Breast epithelium (tissue), 4 donors: Measurements from ENCODE around the gene CSNK1A1L. TPM values are rescaled to one million over a fixed set of nuclear protein-coding genes. Genes with fewer than 3 reads are reported as not detected.
"Not testable (repeated sequence)": the region's sequence is repeated elsewhere in the genome, so short reads cannot be mapped to it uniquely, and the experiment has no call there.

ENCODE experiments used
- DNase-seq, 2 donors: peaks; one replicate each; pipeline ENCODE4 v3.0.0-alpha.2; 2019; ENCODE audit warnings: low spot score in 2 of 2
- H3K27ac ChIP-seq, 2 donors: fragments of 200-600 bp; sonication (generic) in 1 of 2; one replicate each; pipeline ENCODE4 v1.5.1; 2016 to 2019; ENCODE audit warnings: mild to moderate bottlenecking in 1 of 2
- H3K27me3 ChIP-seq, 2 donors: fragments of 200-600 bp; sonication (generic) in 1 of 2; one replicate each; pipeline versions ENCODE4 v1.5.1 to v1.6.0; 2017 to 2019; ENCODE audit warnings: control low read depth in 1 of 2, mild to moderate bottlenecking in 1 of 2
- H3K36me3 ChIP-seq: fragments of 200-600 bp; one replicate; pipeline ENCODE4 v1.5.1; 2019
- H3K4me1 ChIP-seq, 2 donors: fragments of 200-600 bp; sonication (generic); one replicate each; pipeline ENCODE4 v1.5.1; 2016 to 2019; ENCODE audit warnings: control low read depth in 1 of 2
- H3K4me3 ChIP-seq, 3 donors: fragments of 200-600 bp; sonication (generic); 1 replicate in 2 of 3; 2 replicates in 1 of 3; pipeline ENCODE4 v1.5.1; 2016 to 2019; ENCODE audit warnings: mild to moderate bottlenecking in 3 of 3, moderate library complexity in 2 of 3
- H3K9me3 ChIP-seq, 2 donors: fragments of 200-600 bp; sonication (generic) in 1 of 2; one replicate each; pipeline ENCODE4 v1.5.1; 2016 to 2019; ENCODE audit warnings: control low read depth in 1 of 2
- POLR2A ChIP-seq: fragments of 450-650 bp; IDR thresholded peaks from one replicate; pipeline ENCODE4 v1.6.1; 2016; ENCODE audit warnings: antibody characterized with exemption, mild to moderate bottlenecking, moderate library complexity
- POLR2AphosphoS5 ChIP-seq, 3 donors: sonication (generic); formaldehyde crosslinking; IDR thresholded peaks; one replicate each; pipeline ENCODE4 v1.6.1; 2017; ENCODE audit warnings: antibody characterized with exemption in 3 of 3
- intact Hi-C: fragments of 100-400 bp; cut with DNase I; formaldehyde crosslinking; loops from one replicate; pipeline ENCODE4 v1.15.1; 2023; ENCODE audit warnings: low total_unique reads
- total RNA-seq, 3 donors: library from RNA; depleted of rRNA; stranded (reverse); fragments of >200 nt; gene quantifications; one replicate each; pipeline ENCODE4 v1.1.0, GENCODE V29; 2016
- TF ChIP-seq, protein P1 (sequence below), 3 donors: fragments of 450-650 bp; IDR thresholded peaks; one replicate each; pipeline ENCODE4 v1.5.1; 2016 to 2017; ENCODE audit warnings: antibody characterized with exemption in 3 of 3, mild to moderate bottlenecking in 3 of 3, moderate library complexity in 3 of 3

CSNK1A1L gene
- total RNA-seq, 3 donors from 2014 or later: not detected

DNA sequence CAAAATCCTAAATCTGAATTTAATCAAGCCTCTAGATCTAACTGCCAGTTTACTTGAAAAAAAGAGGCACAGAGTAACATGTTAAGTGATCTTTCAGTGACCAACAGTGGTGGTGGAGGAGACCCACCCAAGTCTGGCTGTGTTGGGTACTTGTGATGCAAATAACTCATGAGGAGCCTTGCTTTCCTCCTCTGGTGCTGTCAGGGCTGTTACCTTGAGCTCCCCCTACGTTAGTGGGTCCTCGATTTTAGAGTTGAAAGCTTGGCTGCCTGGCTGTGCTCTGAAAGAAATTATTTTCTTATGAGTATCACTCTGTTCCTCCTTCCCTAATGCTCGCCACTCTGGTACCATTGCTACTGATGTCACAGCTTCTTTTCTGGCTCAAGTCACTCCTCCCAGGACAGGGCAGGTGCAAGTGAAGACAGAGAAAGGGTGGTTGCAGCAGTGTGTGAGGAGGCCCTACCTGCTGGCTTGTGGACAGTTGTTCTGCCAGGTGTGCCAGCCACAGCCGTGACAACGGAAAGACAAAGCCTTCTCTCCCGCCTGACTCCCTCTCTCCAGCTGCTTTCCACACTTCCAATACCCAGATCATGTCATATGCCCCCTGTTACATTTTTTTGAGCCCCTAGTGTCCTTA is 39.5 kb downstream of the CSNK1A1L start:
- intact Hi-C loops: no loop called here
- no peaks in the 10 kb centered on the region for H3K36me3 ChIP-seq
- H3K27me3 ChIP-seq: no peaks in the 10 kb centered on the region
- no peaks in the 10 kb centered on the region for H3K4me1 ChIP-seq
- DNase-seq: no peak
- no peaks in the 10 kb centered on the region for H3K9me3 ChIP-seq
- no peak overlapping the region for H3K27ac ChIP-seq
- TF ChIP-seq, protein P1, sequence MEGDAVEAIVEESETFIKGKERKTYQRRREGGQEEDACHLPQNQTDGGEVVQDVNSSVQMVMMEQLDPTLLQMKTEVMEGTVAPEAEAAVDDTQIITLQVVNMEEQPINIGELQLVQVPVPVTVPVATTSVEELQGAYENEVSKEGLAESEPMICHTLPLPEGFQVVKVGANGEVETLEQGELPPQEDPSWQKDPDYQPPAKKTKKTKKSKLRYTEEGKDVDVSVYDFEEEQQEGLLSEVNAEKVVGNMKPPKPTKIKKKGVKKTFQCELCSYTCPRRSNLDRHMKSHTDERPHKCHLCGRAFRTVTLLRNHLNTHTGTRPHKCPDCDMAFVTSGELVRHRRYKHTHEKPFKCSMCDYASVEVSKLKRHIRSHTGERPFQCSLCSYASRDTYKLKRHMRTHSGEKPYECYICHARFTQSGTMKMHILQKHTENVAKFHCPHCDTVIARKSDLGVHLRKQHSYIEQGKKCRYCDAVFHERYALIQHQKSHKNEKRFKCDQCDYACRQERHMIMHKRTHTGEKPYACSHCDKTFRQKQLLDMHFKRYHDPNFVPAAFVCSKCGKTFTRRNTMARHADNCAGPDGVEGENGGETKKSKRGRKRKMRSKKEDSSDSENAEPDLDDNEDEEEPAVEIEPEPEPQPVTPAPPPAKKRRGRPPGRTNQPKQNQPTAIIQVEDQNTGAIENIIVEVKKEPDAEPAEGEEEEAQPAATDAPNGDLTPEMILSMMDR (IDR thresholded peaks at IDR 0.05): no peak
- TF ChIP-seq POLR2A (no peak), POLR2AphosphoS5 (IDR thresholded peaks at IDR 0.05) (no peak)
- H3K4me3 ChIP-seq: no peak overlapping the region

DNA sequence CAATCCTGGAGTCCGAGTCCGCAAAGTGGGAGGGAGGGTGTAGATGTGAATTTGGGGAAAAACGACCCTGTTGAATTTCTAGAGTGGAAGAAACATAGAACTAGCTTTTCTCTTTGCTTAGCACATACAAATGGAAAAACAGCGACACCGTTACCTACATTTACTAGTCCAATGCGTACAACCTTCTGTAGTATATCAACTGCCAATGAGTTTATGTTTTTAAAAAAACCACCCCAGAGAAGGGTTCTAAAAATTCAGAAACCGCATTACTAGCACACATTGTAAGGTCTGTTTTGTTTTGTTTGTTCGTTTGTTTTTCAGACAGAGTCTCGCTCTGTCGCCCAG is 45.6 kb downstream of the CSNK1A1L start:
- Histone ChIP-seq H3K27me3 (no peaks in the 10 kb centered on the region), H3K4me3 (peak overlapping the region; percentile 68 to 100 (median 86)), H3K36me3 (no peaks in the 10 kb centered on the region), H3K27ac (peak overlapping the region; percentile 90 to 99), H3K9me3 (no peaks in the 10 kb centered on the region), H3K4me1 (no peaks in the 10 kb centered on the region)
- DNase-seq: no peak
- TF ChIP-seq, protein P1 (IDR thresholded peaks at IDR 0.05): no peak
- TF ChIP-seq POLR2A (no peak), POLR2AphosphoS5 (IDR thresholded peaks at IDR 0.05) (no peak)
- intact Hi-C loops: no loop called here

GRCh38 chr13:37058910-37059847 is 46.3 kb downstream of the CSNK1A1L start, which contains the start of gene SUPT20H:
Gene SUPT20H, minus strand, starts transcription at chr13:37059688. Its CDS starts 8,198 bp downstream, at chr13:37051490.
- Histone ChIP-seq H3K36me3 (no peaks in the 10 kb centered on the region), H3K27ac (peak within 1 kb of the TSS; percentile 90 to 99), H3K9me3 (no peaks in the 10 kb centered on the region), H3K4me1 (no peaks in the 10 kb centered on the region), H3K4me3 (peak within 1 kb of the TSS; percentile 68 to 100 (median 86)), H3K27me3 (no peaks in the 10 kb centered on the region)
- peak; percentile 88 to 93 for DNase-seq
- intact Hi-C loops: no loop called here
- TF ChIP-seq POLR2AphosphoS5 (IDR thresholded peaks at IDR 0.05): peak; percentile 90 to 94 (median 91)
- TF ChIP-seq POLR2A: peak; percentile 83
- TF ChIP-seq, protein P1 (IDR thresholded peaks at IDR 0.05): no peak

DNA sequence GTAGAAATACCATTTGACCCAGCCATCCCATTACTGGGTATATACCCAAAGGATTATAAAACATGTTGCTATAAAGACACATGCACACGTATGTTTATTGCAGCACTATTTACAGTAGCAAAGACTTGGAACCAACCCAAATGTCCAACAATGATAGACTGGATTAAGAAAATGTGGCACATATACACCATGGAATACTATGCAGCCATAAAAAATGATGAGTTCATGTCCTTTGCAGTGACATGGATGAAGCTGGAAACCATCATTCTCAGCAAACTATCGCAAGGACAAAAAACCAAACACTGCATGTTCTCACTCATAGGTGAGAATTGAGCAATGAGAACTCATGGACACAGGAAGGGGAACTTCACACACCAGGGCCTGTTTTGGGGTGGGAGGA is 49.2 kb downstream of the CSNK1A1L start:
- H3K4me3 ChIP-seq, H3K36me3 ChIP-seq, H3K9me3 ChIP-seq, H3K27ac ChIP-seq, H3K4me1 ChIP-seq, DNase-seq, H3K27me3 ChIP-seq, intact Hi-C loops: not testable (repeated sequence)

Other genes with a start within 250 kb of the CSNK1A1L start
- gene SMAD9, start 185.4 kb downstream of the CSNK1A1L start, total RNA-seq: 1 to 10 TPM; 5.3 to 7.5 (median 5.9) TPM
- gene ALG5, start 106.3 kb downstream of the CSNK1A1L start, total RNA-seq: 10 to 100 TPM; 32.6 to 37.0 (median 32.8) TPM
- gene EXOSC8, start 104.9 kb downstream of the CSNK1A1L start, total RNA-seq: 10 to 100 TPM; 16.3 to 38.8 (median 31.5) TPM
- 10 to 100 TPM; 33.4 to 94.8 (median 55.7) TPM for gene SUPT20H, start 46.0 kb downstream of the CSNK1A1L start, total RNA-seq